Neural cell (in vitro differentiated cells): ENCODE results near the gene CABLES2. TPM values are rescaled to one million over a fixed set of nuclear protein-coding genes. Genes with fewer than 3 reads are reported as not detected.

Experiments
- H2AFZ ChIP-seq: fragments of 200-600, 300-800 bp; sonication (generic), shearing (Covaris generic); 2 replicates; pipeline ENCODE4 v1.6.0; 2014; ENCODE audit warnings: low read depth, mild to moderate bottlenecking, antibody characterized with exemption, low read length, moderate library complexity
- H3F3A ChIP-seq: fragments of 200-600 bp; shearing (Covaris generic); 2 replicates; pipeline ENCODE4 v1.6.1; 2016; ENCODE audit warnings: mild to moderate bottlenecking, moderate library complexity, mixed read lengths, antibody characterized with exemption, low read length; ENCODE audit not compliant: insufficient read depth, poor library complexity, severe bottlenecking
- H3K27ac ChIP-seq: fragments of 200-600, 300-800 bp; sonication (generic), shearing (Covaris generic); 2 replicates; pipeline ENCODE4 v1.5.1; 2014; ENCODE audit warnings: mild to moderate bottlenecking, low read length, moderate library complexity
- H3K27me3 ChIP-seq: fragments of 300-800, 200-600 bp; sonication (generic), shearing (Covaris generic); 2 replicates; pipeline ENCODE4 v1.6.0; 2014; ENCODE audit warnings: mild to moderate bottlenecking, low read depth, low read length, moderate library complexity; ENCODE audit not compliant: insufficient read depth
- H3K36me3 ChIP-seq: fragments of 300-800, 200-600 bp; sonication (generic), shearing (Covaris generic); 2 replicates; pipeline ENCODE4 v1.5.1; 2014; ENCODE audit warnings: mild to moderate bottlenecking, antibody characterized with exemption, low read length, moderate library complexity; ENCODE audit not compliant: insufficient read depth
- H3K4me2 ChIP-seq: fragments of 300-800, 200-600 bp; sonication (generic), shearing (Covaris generic); 2 replicates; pipeline ENCODE4 v1.6.0; 2014; ENCODE audit warnings: mild to moderate bottlenecking, low read length
- H3K4me3 ChIP-seq: fragments of 300-800, 200-600 bp; sonication (generic), shearing (Covaris generic); 2 replicates; pipeline ENCODE4 v1.5.1; 2014; ENCODE audit warnings: mild to moderate bottlenecking, low read length, moderate library complexity
- H3K79me2 ChIP-seq: fragments of 200-600 bp; shearing (Covaris generic); replicated peaks from 2 replicates; pipeline ENCODE4 v1.6.0; 2014; ENCODE audit warnings: mild to moderate bottlenecking, low read length, moderate library complexity; ENCODE audit not compliant: insufficient read depth
- H3K9ac ChIP-seq: fragments of 300-800, 200-600 bp; sonication (generic), shearing (Covaris generic); 2 replicates; pipeline ENCODE4 v1.6.1; 2016; ENCODE audit warnings: mild to moderate bottlenecking, low read length, mixed read lengths
- H3K9me2 ChIP-seq: fragments of 200-600 bp; shearing (Covaris generic); 2 replicates; pipeline ENCODE4 v1.6.1; 2016; ENCODE audit warnings: mild to moderate bottlenecking, low read length, mixed read lengths; ENCODE audit not compliant: insufficient read depth
- H3K9me3 ChIP-seq: fragments of 200-600, 300-800 bp; sonication (generic), shearing (Covaris generic); 2 replicates; pipeline ENCODE4 v1.6.1; 2016; ENCODE audit warnings: mild to moderate bottlenecking, mixed run types, low read length, moderate library complexity, mixed read lengths
- H4K20me1 ChIP-seq: fragments of 200-600 bp; shearing (Covaris generic); 2 replicates; pipeline ENCODE4 v1.6.1; 2016; ENCODE audit warnings: mild to moderate bottlenecking, mixed run types; ENCODE audit not compliant: insufficient read depth
- EP300 ChIP-seq: fragments of 450-650 bp; conservative IDR thresholded peaks from 2 replicates; pipeline ENCODE4 v1.6.1; 2014; ENCODE audit warnings: antibody characterized with exemption, mild to moderate bottlenecking, moderate library complexity; ENCODE audit not compliant: poor library complexity, severe bottlenecking
- EZH2 ChIP-seq: fragments of 200-600, 300-800 bp; shearing (Covaris generic), sonication (generic); IDR thresholded peaks from 2 replicates; pipeline ENCODE4 v1.6.1; 2014; ENCODE audit warnings: antibody characterized with exemption, low read length, borderline replicate concordance, mild to moderate bottlenecking; ENCODE audit not compliant: insufficient read depth, poor library complexity, severe bottlenecking
- MXI1 ChIP-seq: fragments of 450-650 bp; conservative IDR thresholded peaks from 2 replicates; pipeline ENCODE4 v1.6.1; 2014; ENCODE audit warnings: antibody characterized with exemption, mild to moderate bottlenecking; ENCODE audit not compliant: poor library complexity, severe bottlenecking
- POLR2AphosphoS5 ChIP-seq: IDR thresholded peaks from 2 replicates; pipeline ENCODE4 v1.6.1; 2012
- RAD21 ChIP-seq: fragments of 450-650 bp; conservative IDR thresholded peaks from 2 replicates; pipeline ENCODE4 v1.6.1; 2014; ENCODE audit warnings: antibody characterized with exemption, mild to moderate bottlenecking, moderate library complexity
- REST ChIP-seq: IDR thresholded peaks from 2 replicates; pipeline ENCODE4 v1.6.1; 2012; ENCODE audit warnings: borderline replicate concordance
- SMC3 ChIP-seq: fragments of 450-650 bp; conservative IDR thresholded peaks from 2 replicates; pipeline ENCODE4 v1.6.1; 2014; ENCODE audit warnings: antibody characterized with exemption, mild to moderate bottlenecking, moderate library complexity; ENCODE audit not compliant: poor library complexity
- TAF1 ChIP-seq: IDR thresholded peaks from 2 replicates; pipeline ENCODE4 v1.6.1; 2012; ENCODE audit warnings: low read depth
- polyA plus RNA-seq: library from polyadenylated mRNA; depleted of rRNA; stranded (reverse); fragments of >200 nt; gene quantifications from 2 replicates; pipeline ENCODE4 v1.2.3, GENCODE V29; 2014
- TF ChIP-seq, protein P1 (sequence below): fragments of 450-650 bp; IDR thresholded peaks from 2 replicates; pipeline ENCODE4 v1.5.1; 2014; ENCODE audit warnings: antibody characterized with exemption, mild to moderate bottlenecking, moderate library complexity; ENCODE audit not compliant: poor library complexity, severe bottlenecking

CABLES2 gene
- polyA plus RNA-seq, 1 donor from 2014 or later, result 8.3 TPM

GRCh38 chr20:62376112-62377063 is 30.7 kb downstream of the CABLES2 start:
- H3K27ac ChIP-seq, result no peak overlapping the region
- H3K9me2 ChIP-seq, result no peaks in the 10 kb centered on the region
- H3K4me3 ChIP-seq, result no peak overlapping the region
- no peaks in the 10 kb centered on the region for H3F3A ChIP-seq
- no peak for TF ChIP-seq SMC3
- no peak for TF ChIP-seq EP300
- TF ChIP-seq, protein P1, sequence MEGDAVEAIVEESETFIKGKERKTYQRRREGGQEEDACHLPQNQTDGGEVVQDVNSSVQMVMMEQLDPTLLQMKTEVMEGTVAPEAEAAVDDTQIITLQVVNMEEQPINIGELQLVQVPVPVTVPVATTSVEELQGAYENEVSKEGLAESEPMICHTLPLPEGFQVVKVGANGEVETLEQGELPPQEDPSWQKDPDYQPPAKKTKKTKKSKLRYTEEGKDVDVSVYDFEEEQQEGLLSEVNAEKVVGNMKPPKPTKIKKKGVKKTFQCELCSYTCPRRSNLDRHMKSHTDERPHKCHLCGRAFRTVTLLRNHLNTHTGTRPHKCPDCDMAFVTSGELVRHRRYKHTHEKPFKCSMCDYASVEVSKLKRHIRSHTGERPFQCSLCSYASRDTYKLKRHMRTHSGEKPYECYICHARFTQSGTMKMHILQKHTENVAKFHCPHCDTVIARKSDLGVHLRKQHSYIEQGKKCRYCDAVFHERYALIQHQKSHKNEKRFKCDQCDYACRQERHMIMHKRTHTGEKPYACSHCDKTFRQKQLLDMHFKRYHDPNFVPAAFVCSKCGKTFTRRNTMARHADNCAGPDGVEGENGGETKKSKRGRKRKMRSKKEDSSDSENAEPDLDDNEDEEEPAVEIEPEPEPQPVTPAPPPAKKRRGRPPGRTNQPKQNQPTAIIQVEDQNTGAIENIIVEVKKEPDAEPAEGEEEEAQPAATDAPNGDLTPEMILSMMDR, result no peak
- TF ChIP-seq REST, result no peak
- no peak for TF ChIP-seq MXI1
- TF ChIP-seq RAD21, result no peak
- TF ChIP-seq EZH2, result no peak
- no peak for TF ChIP-seq TAF1
- no peak for TF ChIP-seq POLR2AphosphoS5
- H3K36me3 ChIP-seq, result no peaks in the 10 kb centered on the region
- H3K4me2 ChIP-seq, result no peak overlapping the region
- no peak overlapping the region for H3K9ac ChIP-seq
- no peaks in the 10 kb centered on the region for H3K79me2 ChIP-seq
- H2AFZ ChIP-seq, result no peak overlapping the region
- H4K20me1 ChIP-seq, result no peaks in the 10 kb centered on the region
- no peaks in the 10 kb centered on the region for H3K27me3 ChIP-seq
- H3K9me3 ChIP-seq, result no peaks in the 10 kb centered on the region

GRCh38 chr20:62374331-62375152 is 32.5 kb downstream of the CABLES2 start:
- Histone ChIP-seq H3K27me3 (no peaks in the 10 kb centered on the region), H3K36me3 (no peaks in the 10 kb centered on the region), H3K4me2 (no peak overlapping the region), H3K9me2 (no peaks in the 10 kb centered on the region), H2AFZ (no peak overlapping the region), H3K9me3 (no peaks in the 10 kb centered on the region), H3K79me2 (no peaks in the 10 kb centered on the region), H3F3A (no peaks in the 10 kb centered on the region), H3K9ac (no peak overlapping the region), H3K27ac (no peak overlapping the region), H3K4me3 (no peak overlapping the region), H4K20me1 (no peaks in the 10 kb centered on the region)
- TF ChIP-seq MXI1 (no peak), EZH2 (no peak), EP300 (no peak), RAD21 (no peak), POLR2AphosphoS5 (no peak), TAF1 (no peak), REST (no peak), SMC3 (no peak)
- TF ChIP-seq, protein P1, result no peak
